A549 (cell line): Measurements from ENCODE around the gene PRR11. TPM values are rescaled to one million over a fixed set of nuclear protein-coding genes. Genes with fewer than 3 reads are reported as not detected.

Experiments
- ATAC-seq, 2 experiments: fragments of 200-7000 bp in 1 of 2; fragments of >200 bp in 1 of 2; cut with Nextera tagmentation in 1 of 2; cut with Tn5 transposase in 1 of 2; 3 replicates each; pipeline versions ENCODE4 v1.8.0 to v1.9.1; 2018 to 2020; ENCODE audit warnings: mild to moderate bottlenecking in 1 of 2, moderate library complexity in 1 of 2
- CTCF ChIA-PET: fragments of 300-600 bp; sonication (Branson Sonifier 250); formaldehyde crosslinking; extraction: SDS; loops from one replicate; lab custom pipeline; 2021; ENCODE audit warnings: antibody characterized with exemption, inconsistent platforms; lab: Yijun Ruan, JAX
- POLR2A ChIA-PET: fragments of 350-600 bp; formaldehyde crosslinking; extraction: SDS; loops from one replicate; lab custom pipeline; 2021; ENCODE audit warnings: antibody characterized with exemption, inconsistent platforms; lab: Yijun Ruan, JAX
- DNase-seq, 2 experiments: peaks; one replicate each; pipeline versions ENCODE4 v3.0.0 to v3.0.0-alpha.2; 2011 to 2016; ENCODE audit warnings: low read depth in 1 of 2, low spot score in 1 of 2
- FAIRE-seq: peaks from 2 replicates; lab custom pipeline; 2011; peaks lifted over from hg19 to GRCh38; lab: Jason Lieb, UNC
- H3K27ac ChIP-seq, 2 experiments: fragments of >200 bp; sonication (Bioruptor Twin); formaldehyde crosslinking; 3 replicates each; pipeline ENCODE4 v1.5.1; 2016 to 2017
- H3K4me1 ChIP-seq: fragments of >200 bp; sonication (Bioruptor Twin); formaldehyde crosslinking; 3 replicates; pipeline ENCODE4 v1.6.1; 2016
- H3K4me2 ChIP-seq: fragments of >200 bp; sonication (Bioruptor Twin); formaldehyde crosslinking; 3 replicates; pipeline ENCODE4 v1.6.1; 2016
- H3K4me3 ChIP-seq: fragments of >200 bp; sonication (Bioruptor Twin); formaldehyde crosslinking; 3 replicates; pipeline ENCODE4 v1.5.1; 2016
- H3K9me3 ChIP-seq: fragments of >200 bp; sonication (Bioruptor Twin); formaldehyde crosslinking; 3 replicates; pipeline ENCODE4 v1.6.1; 2016
- ATOH8 ChIP-seq: fragments of 250-450 bp; sonication (Bioruptor Pico); IDR thresholded peaks from 2 replicates; pipeline ENCODE4 v1.5.0; 2020; ENCODE audit warnings: low read depth, mild to moderate bottlenecking, moderate library complexity
- CHD2 ChIP-seq: fragments of 150-350 bp; IDR thresholded peaks from 2 replicates; pipeline ENCODE4 v1.6.1; 2014; ENCODE audit warnings: low read length; ENCODE audit not compliant: partially characterized antibody
- E2F6 ChIP-seq: IDR thresholded peaks from 2 replicates; pipeline ENCODE4 v1.6.1; 2012; ENCODE audit warnings: low read depth, borderline replicate concordance
- EHF ChIP-seq: fragments of 250-450 bp; sonication (Bioruptor Pico); IDR thresholded peaks from 2 replicates; pipeline ENCODE4 v1.5.0; 2020; ENCODE audit warnings: mild to moderate bottlenecking
- EHMT2 ChIP-seq: fragments of 200-600 bp; sonication (generic); IDR thresholded peaks from 2 replicates; pipeline ENCODE4 v1.6.1; 2016; ENCODE audit warnings: antibody characterized with exemption, low read depth, mild to moderate bottlenecking, moderate library complexity
- ELK1 ChIP-seq: fragments of 150-350 bp; IDR thresholded peaks from 2 replicates; pipeline ENCODE4 v1.6.1; 2014; ENCODE audit warnings: low read depth, mild to moderate bottlenecking, low read length
- FOSB ChIP-seq: fragments of 250-450 bp; sonication (Bioruptor Pico); IDR thresholded peaks from 2 replicates; pipeline ENCODE4 v1.5.0; 2020; ENCODE audit warnings: mild to moderate bottlenecking, moderate library complexity
- FOXS1 ChIP-seq: fragments of 250-450 bp; sonication (Bioruptor Pico); IDR thresholded peaks from 2 replicates; pipeline ENCODE4 v1.5.0; 2020; ENCODE audit warnings: mild to moderate bottlenecking, moderate library complexity
- HES2 ChIP-seq: fragments of >200 bp; sonication (Bioruptor Twin); formaldehyde crosslinking; IDR thresholded peaks from 2 replicates; pipeline ENCODE4 v1.6.1; 2016
- HEYL ChIP-seq: fragments of 250-450 bp; sonication (Bioruptor Pico); IDR thresholded peaks from 2 replicates; pipeline ENCODE4 v1.8.0; 2021; ENCODE audit warnings: mild to moderate bottlenecking, moderate library complexity
- HOXA7 ChIP-seq: fragments of 250-450 bp; sonication (Bioruptor Pico); IDR thresholded peaks from 2 replicates; pipeline ENCODE4 v1.5.0; 2020; ENCODE audit warnings: mild to moderate bottlenecking, moderate library complexity
- KDM5A ChIP-seq: fragments of 200-600 bp; sonication (generic); IDR thresholded peaks from 2 replicates; pipeline ENCODE4 v1.6.1; 2016; ENCODE audit warnings: antibody characterized with exemption, mild to moderate bottlenecking
- MAFK ChIP-seq: fragments of 450-650 bp; IDR thresholded peaks from 2 replicates; pipeline ENCODE4 v1.6.1; 2014; ENCODE audit not compliant: partially characterized antibody
- MYC ChIP-seq: IDR thresholded peaks from 2 replicates; pipeline ENCODE4 v1.6.1; 2012; ENCODE audit warnings: mild to moderate bottlenecking, inconsistent platforms, low read length, improper control_type of control experiment, borderline replicate concordance
- NFE2L2 ChIP-seq: fragments of 150-350 bp; conservative IDR thresholded peaks from 2 replicates; pipeline ENCODE4 v1.6.1; 2014; ENCODE audit warnings: low read length
- POLR2A ChIP-seq: IDR thresholded peaks from 2 replicates; pipeline ENCODE4 v1.6.1; 2012; ENCODE audit warnings: mild to moderate bottlenecking, low read length
- POLR2AphosphoS2 ChIP-seq: conservative IDR thresholded peaks from 2 replicates; pipeline ENCODE4 v1.6.1; 2012; ENCODE audit warnings: low read length, improper control_type of control experiment, inconsistent platforms
- RAD21 ChIP-seq, 2 experiments: fragments of >200 bp in 1 of 2; sonication (Bioruptor Twin) in 1 of 2; formaldehyde crosslinking in 1 of 2; IDR thresholded peaks in 1 of 2; conservative IDR thresholded peaks in 1 of 2; 2 replicates in 1 of 2; 3 replicates in 1 of 2; pipeline ENCODE4 v1.6.1; 2012 to 2018; ENCODE audit warnings: inconsistent platforms in 1 of 2
- RARB ChIP-seq: fragments of 250-450 bp; sonication (Bioruptor Pico); IDR thresholded peaks from 2 replicates; pipeline ENCODE4 v1.8.0; 2021; ENCODE audit warnings: mild to moderate bottlenecking, moderate library complexity
- SREBF2 ChIP-seq: fragments of 450-650 bp; IDR thresholded peaks from 2 replicates; pipeline ENCODE4 v1.6.1; 2014; ENCODE audit warnings: mild to moderate bottlenecking, moderate library complexity
- ZNF302 ChIP-seq: fragments of 250-450 bp; sonication (Bioruptor Pico); IDR thresholded peaks from 2 replicates; pipeline ENCODE4 v1.9.0; 2021; ENCODE audit warnings: inconsistent platforms, mild to moderate bottlenecking, moderate library complexity
- WGBS: methylation state at CpG from one replicate; pipeline ENCODE4 v1.1.6; 2017; ENCODE audit errors: missing lambda C conversion rate; 5-methylcytosine and 5-hydroxymethylcytosine counted together
- polyA plus RNA-seq, 4 experiments: library from polyadenylated mRNA; depleted of rRNA in 3 of 4; stranded (reverse); fragments of >200 nt; fragmentation: RNase III in 1 of 4; extraction: RNeasy Plus Mini Kit Qiagen cat#74134 plus additional on column Dnase treatment in 1 of 4; gene quantifications; 2 replicates in 3 of 4; 3 replicates in 1 of 4; pipeline ENCODE4 v1.2.3, GENCODE V29; 2011 to 2017

Gene PRR11
- polyA plus RNA-seq, 2 of the 4 experiments (the other 2 are of a cell fraction) = 66.4 to 66.9 TPM

GRCh38 chr17:59219370-59219769 lies 63.8 kb downstream of the PRR11 start:
- CTCF ChIA-PET = interaction anchor here (1.0 to 1.2 kb wide), 3 partner anchors 8 to 177 kb away, joined by 4 to 13 read pairs (median 4); no protein-coding TSS in a partner anchor
- H3K27ac ChIP-seq = peak overlapping the region in 1 of 2 experiments; percentile 85; a peak in 1 of 6 replicates
- POLR2A ChIA-PET = interaction anchor here (0.9 to 3.4 kb wide), 2 partner anchors 9 to 64 kb away, joined by 4 to 28 read pairs; partner anchors contain the start of genes SKA2 and SMG8
- peaks cover 17% of the 10 kb centered on the region for H3K4me1 ChIP-seq
- ATAC-seq = no peak
- no peaks in the 10 kb centered on the region for H3K9me3 ChIP-seq
- peak overlapping the region; percentile 84; the same call in 2 of the 3 replicates for H3K4me2 ChIP-seq
- TF ChIP-seq FOSB (no peak), SREBF2 (no peak), HES2 (no peak), RARB (CRISPR knock-in tag) (no peak), POLR2A (no peak), EHF (CRISPR knock-in tag) (no peak), NFE2L2 (no peak), ATOH8 (CRISPR knock-in tag) (no peak), E2F6 (no peak), HEYL (CRISPR knock-in tag) (no peak), CHD2 (no peak), FOXS1 (CRISPR knock-in tag) (no peak), MYC (no peak), POLR2AphosphoS2 (no peak)
- TF ChIP-seq, all 56 proteins: peak for 0
- no peak for FAIRE-seq
- WGBS = 92% methylated on average over 16 of the region's 16 CpGs
- H3K4me3 ChIP-seq = no peak overlapping the region
- DNase-seq = no peak

- POLR2A ChIA-PET = interaction anchor here (0.9 to 3.4 kb wide), 3 partner anchors 10 to 91 kb away, joined by 4 to 28 read pairs (median 5); partner anchors contain the start of genes SKA2 and SMG8
- Histone ChIP-seq H3K4me3 (peak overlapping the region; percentile 76), H3K4me2 (peak overlapping the region; percentile 84), H3K9me3 (no peaks in the 10 kb centered on the region), H3K4me1 (peaks cover 17% of the 10 kb centered on the region), H3K27ac (peak overlapping the region; percentile 64 to 85)
- TF ChIP-seq HOXA7 (no peak), MAFK (no peak), EHF (CRISPR knock-in tag) (no peak), KDM5A (no peak), ELK1 (no peak), RAD21 (conservative IDR thresholded peaks at IDR 0.05 in 1 of 2, IDR thresholded peaks at IDR 0.05 in 1 of 2) (no peak), ZNF302 (CRISPR knock-in tag) (no peak), EHMT2 (no peak), SREBF2 (no peak)
- DNase-seq (no peak), ATAC-seq (peak in 1 of 2 experiments; percentile 1; a peak in 2 of 6 replicates), FAIRE-seq (no peak)
- 30% methylated on average over 7 of the region's 7 CpGs for WGBS
- CTCF ChIA-PET = interaction anchor here (0.6 to 1.2 kb wide), 12 partner anchors 9 to 176 kb away, joined by 3 to 13 read pairs (median 3); no protein-coding TSS in a partner anchor
Measured at GRCh38 chr17:59219992-59220327, 64.4 kb downstream of the PRR11 start.
